HL-60 (cell line): ENCODE data around the gene CTH.
"Not testable (repeated sequence)": the region's sequence is repeated elsewhere in the genome, so short reads cannot be mapped to it uniquely, and the experiment has no call there.

Experiments
- DNase-seq, 2 experiments: peaks; one replicate each; pipeline ENCODE4 v3.0.0-alpha.2; 2010 to 2020; ENCODE audit warnings: low read depth in 1 of 2, low spot score in 1 of 2
- H3K27ac ChIP-seq: fragments of 250-450 bp; sonication (Bioruptor Pico); replicated peaks from 2 replicates; pipeline ENCODE4 v1.5.1; 2020; ENCODE audit warnings: mild to moderate bottlenecking, moderate library complexity
- H3K27me3 ChIP-seq: fragments of 250-450 bp; sonication (Bioruptor Pico); 2 replicates; pipeline ENCODE4 v1.5.1; 2021; ENCODE audit warnings: mild to moderate bottlenecking, moderate library complexity; ENCODE audit not compliant: insufficient read depth, poor library complexity, severe bottlenecking
- H3K4me3 ChIP-seq: replicated peaks from 2 replicates; pipeline ENCODE4 v1.5.1; 2011; ENCODE audit warnings: mild to moderate bottlenecking, control low read depth, low read length; ENCODE audit not compliant: insufficient read depth
- CTCF ChIP-seq: IDR thresholded peaks from one replicate; pipeline ENCODE4 v1.5.1; 2011; ENCODE audit warnings: low read length, control low read depth, inconsistent platforms; ENCODE audit not compliant: insufficient read depth
- GABPA ChIP-seq: IDR thresholded peaks from 2 replicates; pipeline ENCODE4 v1.6.1; 2012; ENCODE audit warnings: low read depth
- POLR2AphosphoS5 ChIP-seq: IDR thresholded peaks from 2 replicates; pipeline ENCODE4 v1.6.1; 2012; ENCODE audit warnings: low read depth
- REST ChIP-seq: IDR thresholded peaks from 2 replicates; pipeline ENCODE4 v1.6.1; 2012; ENCODE audit warnings: low read depth; ENCODE audit not compliant: insufficient replicate concordance
- SPI1 ChIP-seq: IDR thresholded peaks from 2 replicates; pipeline ENCODE4 v1.6.1; 2012; ENCODE audit warnings: low read depth, mild to moderate bottlenecking, borderline replicate concordance

CTH gene

GRCh38 chr1:70465911-70466310 is 54.8 kb downstream of the CTH start:
- no peak for DNase-seq
- Histone ChIP-seq H3K4me3 (no peak overlapping the region), H3K27me3 (no peaks in the 10 kb centered on the region), H3K27ac (no peak overlapping the region)
- TF ChIP-seq POLR2AphosphoS5 = no peak
- TF ChIP-seq REST = no peak
- TF ChIP-seq CTCF = no peak
- TF ChIP-seq GABPA = no peak
- TF ChIP-seq SPI1 = no peak

GRCh38 chr1:70467531-70467930 is 56.5 kb downstream of the CTH start:
- DNase-seq = no peak
- Histone ChIP-seq H3K27ac (no peak overlapping the region), H3K27me3 (no peaks in the 10 kb centered on the region), H3K4me3 (no peak overlapping the region)
- TF ChIP-seq REST = no peak
- TF ChIP-seq POLR2AphosphoS5 = no peak
- no peak for TF ChIP-seq SPI1
- no peak for TF ChIP-seq CTCF
- no peak for TF ChIP-seq GABPA

- Histone ChIP-seq H3K4me3 (no peak overlapping the region), H3K27me3 (no peaks in the 10 kb centered on the region), H3K27ac (no peak overlapping the region)
- no peak for DNase-seq
- TF ChIP-seq REST = no peak
- TF ChIP-seq POLR2AphosphoS5 = no peak
- TF ChIP-seq SPI1 = no peak
- TF ChIP-seq GABPA = no peak
- no peak for TF ChIP-seq CTCF
Measured at GRCh38 chr1:70468180-70468579, 57.1 kb downstream of the CTH start.

GRCh38 chr1:70469184-70469583 is 58.1 kb downstream of the CTH start:
- H3K27ac ChIP-seq, H3K4me3 ChIP-seq, DNase-seq, H3K27me3 ChIP-seq: not testable (repeated sequence)
